GM19193 (cell line): Measurements from ENCODE around the gene SSBP3.

ENCODE experiments used
- POLR2A ChIP-seq: IDR thresholded peaks from 4 replicates; pipeline ENCODE4 v1.6.1; 2011; ENCODE audit not compliant: insufficient read depth, insufficient read length; ENCODE audit errors: extremely low read depth

SSBP3 gene

DNA sequence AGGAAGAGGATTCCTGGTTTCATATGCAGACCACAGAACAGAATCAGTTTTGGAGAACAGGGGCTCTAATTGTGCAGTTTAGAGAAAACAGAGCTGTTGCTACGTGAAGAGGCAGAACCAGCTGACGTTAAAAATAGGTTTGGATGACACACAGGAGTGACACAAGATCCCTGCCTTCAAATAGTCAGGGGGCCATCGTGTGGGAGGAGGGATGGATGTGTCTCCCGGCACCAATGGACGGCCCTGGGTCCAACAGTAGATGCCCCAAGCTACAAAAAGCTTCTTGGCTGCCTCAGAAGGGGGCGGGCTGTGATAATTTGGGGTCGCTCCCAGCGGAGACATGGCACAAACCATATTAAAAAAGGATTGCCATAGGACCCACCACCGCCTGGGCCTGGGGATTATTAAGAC is 118.4 kb downstream of the SSBP3 start:
- TF ChIP-seq POLR2A, result no peak

DNA sequence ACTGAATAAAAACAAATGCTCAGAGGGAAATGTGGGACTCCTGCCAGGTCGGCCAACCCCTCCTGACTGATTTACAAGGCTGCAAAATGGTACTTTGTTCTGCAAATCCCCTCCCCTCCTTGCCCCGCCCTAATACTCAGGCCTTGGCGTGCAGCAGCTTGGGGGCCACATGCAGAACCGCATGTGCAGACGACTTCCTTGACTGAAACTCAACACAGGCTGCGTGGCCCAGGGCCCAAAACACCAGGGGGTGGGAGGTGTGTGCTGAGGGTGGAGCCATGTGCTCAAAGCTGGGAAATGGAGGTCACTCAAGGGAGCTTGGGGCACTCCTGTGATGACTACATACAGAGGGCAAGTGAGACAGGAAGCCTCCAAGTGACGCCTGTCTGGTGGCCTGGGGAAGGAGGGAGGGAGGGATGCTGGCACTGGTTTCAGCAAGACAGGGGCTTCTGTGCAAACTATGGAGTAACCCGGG is 119.0 kb downstream of the SSBP3 start:
- TF ChIP-seq POLR2A, result no peak

DNA sequence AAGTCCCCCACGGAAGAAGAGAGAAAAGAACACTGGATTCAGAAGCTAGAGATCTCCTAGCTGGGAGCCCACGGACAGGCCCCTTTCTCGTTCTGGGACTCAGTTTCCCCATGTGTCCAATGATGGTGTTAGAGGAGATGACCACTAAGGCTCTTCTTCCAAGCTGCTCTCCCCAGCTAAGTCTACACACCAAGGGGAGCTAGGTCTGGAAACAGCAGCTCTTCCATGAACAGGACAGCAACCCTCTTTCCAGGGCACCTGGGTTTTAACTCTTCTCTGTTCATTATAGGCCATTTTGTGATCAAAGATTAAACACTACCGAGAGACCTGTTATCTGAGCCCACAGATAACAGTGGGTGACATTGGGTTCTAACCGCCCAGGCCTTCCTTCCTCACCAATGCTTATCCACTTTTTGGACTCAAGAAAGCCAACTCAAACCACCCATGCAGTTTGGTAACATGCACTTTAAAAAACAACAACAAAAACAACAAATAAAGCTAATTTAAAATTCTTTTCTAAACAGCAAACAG is 120.3 kb downstream of the SSBP3 start:
- no peak for TF ChIP-seq POLR2A

DNA sequence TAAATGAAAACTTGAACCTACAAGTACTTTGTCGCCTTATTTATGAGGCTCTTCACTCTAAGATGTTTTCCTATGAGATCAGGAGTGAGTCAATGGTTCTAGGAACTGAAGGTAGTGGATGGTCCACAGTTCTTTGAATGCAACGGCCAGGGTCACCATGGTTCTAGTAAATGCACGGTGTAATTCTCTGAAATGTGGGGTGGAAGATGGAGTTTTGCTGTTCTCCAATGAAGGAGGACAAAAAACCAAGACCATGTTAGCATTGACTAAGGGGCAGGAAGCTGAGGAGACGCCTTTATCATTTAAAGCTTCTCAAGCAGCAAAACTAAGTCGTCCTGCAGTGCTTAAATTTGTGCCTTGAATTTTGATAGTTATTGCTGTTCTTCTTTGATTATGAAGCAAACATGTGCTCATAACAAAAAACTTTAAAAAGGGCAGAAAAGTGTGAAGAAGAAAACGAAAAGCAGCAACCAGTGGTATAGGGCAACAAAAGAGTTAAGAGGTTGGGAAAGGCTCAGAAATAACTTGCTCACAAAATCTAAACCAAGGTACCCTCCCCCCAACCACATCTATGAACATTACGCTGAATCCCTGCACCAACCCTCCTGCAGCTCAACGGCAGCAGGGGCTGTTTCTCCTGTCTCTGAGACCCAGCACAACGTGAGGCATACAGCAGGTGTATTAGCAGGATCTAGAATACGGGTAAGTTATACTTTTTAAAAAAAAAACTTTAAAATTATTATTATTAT is 121.2 kb downstream of the SSBP3 start:
- TF ChIP-seq POLR2A, result no peak

DNA sequence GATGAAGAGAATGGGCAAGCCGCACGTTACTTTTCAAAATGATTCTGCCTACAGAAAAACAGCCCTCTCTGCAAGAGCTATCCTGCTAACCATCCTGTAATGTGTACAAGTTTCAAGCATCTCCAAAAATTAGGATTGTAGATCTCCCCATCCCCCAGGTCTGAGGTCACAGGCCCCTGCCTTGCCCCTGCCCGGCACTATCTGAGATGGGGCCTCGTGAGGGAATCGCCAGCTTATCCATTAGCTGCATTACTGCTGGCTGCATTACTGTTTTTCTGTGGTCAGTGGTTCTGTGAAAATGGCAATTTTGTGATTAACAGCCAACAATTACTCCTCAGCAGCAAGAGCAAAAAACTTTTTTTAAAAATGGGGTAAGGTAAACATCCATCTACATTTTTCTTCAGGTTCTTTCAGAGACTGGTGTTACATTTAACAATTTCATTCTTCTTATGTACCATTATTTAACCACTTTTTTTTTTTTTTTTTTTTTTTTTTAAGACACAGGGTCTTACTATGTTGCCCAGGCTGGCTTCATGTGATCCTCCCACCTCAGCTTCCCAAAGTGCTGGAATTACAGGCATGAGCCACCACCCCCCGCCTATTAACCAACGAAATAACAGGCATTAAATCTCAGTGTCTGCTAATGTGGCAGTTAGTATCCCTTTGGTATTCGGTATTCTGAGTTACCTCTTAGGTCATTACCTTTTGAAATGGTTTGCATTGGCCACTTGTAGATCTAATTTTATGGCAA is 122.4 kb downstream of the SSBP3 start:
- no peak for TF ChIP-seq POLR2A

DNA sequence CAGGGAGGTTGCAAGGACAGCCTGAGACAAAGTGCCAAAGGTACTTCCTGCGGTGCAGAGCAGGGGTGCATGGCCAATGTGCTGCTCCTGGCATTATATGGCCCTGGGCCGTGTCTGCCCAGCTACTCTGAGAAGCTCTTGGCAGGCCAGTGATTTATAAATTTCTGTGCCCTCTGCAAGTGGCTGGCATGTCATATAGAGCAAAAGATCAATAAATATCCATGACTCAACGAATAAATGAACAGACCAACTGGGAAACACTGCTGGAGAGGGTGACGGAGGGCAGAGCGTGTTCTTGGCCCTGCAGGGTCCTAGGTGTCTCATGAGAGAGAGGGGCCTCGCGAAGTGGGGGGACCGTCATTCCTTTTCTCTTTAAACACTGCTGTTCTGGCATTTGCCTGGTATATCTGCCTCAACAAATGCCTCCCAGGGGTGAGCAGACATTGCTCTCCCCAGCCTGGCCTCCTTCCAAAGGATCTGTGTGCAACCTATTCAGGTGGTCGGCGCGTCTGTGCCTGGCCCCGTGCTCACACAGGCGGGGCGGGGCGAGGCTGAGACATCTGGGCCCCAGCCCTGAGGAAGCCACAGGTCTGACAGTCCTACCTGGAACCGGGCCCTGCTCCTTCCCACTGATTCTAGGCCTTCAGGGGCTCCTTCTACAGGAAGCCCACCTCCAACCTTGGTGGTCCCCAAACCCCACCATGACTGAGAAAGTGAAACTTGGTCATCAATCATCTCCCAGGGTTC is 123.9 kb downstream of the SSBP3 start:
- TF ChIP-seq POLR2A, result no peak

DNA sequence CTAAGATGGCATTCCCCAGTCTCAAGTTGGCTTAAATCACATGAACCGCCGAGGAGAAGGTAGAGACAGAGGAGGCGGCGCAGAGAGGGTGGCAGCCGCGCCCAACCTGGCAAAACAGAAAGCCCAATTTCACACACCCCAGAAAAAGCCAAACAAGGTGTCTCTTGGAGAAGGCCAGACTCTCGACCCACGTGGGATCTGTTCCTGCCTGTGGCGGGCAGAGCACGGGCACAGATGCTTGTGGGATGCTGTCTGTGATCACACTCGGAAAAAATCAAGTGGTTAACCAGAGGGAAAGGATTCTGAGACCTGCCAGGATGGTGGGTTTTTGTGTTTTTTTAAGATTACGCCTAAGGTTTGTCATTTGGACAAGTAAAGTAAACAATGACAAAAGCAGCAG is 125.5 kb downstream of the SSBP3 start:
- TF ChIP-seq POLR2A, result no peak

DNA sequence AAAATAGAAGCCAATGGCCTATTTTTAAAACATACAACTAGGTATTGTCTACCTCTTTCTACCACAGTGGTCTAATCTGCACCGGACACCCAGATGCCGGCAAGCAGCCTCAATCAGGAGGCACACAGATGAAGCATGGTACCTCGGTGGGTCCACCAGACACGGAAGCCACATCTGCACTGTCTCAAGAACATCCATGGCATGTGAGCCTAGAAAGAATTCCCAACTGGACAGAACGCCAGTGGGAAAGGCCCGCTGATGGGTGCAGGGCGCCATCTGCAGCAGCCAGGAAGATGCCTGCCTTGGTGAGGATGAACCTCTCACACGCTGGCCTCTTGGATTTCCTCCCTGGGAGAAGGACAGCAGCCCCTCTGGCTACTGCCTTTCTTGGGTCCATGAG is 126.7 kb downstream of the SSBP3 start:
- no peak for TF ChIP-seq POLR2A

DNA sequence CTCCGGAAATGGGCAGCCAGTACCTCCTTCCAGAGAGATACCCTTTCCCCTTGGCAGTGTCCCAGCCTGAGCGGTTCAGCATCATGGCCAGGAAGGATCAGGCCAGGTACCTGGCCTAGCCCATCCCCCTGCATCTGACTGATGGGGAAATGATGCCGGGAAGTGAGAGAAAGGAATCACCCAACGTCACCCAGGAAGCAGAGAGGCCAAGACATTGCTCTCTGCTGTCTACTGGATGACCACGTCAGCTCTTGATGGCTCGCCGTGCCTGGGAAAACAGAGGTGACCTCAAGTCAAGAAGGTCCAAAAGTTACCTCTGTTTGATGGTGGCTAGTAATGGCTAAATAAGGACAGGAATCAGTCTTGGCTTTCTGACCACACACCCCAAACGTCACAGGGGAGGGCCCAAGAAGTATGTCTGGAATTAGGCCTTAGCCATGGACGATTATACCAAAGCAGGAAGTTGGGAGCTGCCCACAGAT is 127.2 kb downstream of the SSBP3 start:
- TF ChIP-seq POLR2A, result no peak

DNA sequence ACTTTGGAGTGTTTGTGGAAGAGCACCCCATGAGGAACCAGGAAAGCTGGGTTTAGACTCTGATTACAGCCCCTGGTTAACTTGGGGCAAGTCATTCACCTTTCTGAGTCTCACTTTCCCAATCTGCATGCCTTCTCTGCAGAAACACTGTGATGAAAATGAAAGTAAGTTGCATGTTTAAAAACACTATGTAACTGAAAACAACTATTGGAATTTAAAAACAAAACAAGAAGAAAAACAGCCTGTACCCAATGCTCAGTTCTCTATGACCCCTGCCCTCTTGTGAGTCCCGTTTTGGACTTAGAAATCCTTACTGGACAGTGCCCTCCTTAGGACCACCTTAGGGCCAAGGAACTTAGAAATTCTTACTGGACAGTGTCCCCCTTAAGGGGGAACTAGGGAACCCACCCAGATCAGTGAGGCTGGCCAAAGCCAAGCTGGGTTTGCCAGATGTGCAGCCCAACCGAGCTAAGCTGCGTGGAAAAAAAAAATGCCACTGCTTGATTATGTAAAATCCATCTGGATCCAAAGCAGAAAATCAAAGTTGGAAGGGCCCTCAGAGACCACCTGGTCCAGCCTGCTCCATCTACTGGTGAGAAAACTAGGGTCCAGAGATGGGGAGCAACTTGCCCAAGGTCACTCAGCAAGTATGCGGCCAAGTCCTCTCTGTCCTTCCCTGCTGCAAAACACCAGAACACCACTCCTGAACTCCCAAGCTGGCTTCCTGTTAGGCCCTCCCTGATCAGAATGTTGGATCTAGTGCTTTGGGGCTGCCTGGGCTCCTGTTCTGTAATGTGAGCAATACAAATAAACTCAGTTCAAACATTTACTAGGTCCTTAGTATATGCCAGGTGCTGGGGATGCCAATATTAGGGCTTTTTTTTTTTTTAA is 128.5 kb downstream of the SSBP3 start:
- TF ChIP-seq POLR2A, result no peak

DNA sequence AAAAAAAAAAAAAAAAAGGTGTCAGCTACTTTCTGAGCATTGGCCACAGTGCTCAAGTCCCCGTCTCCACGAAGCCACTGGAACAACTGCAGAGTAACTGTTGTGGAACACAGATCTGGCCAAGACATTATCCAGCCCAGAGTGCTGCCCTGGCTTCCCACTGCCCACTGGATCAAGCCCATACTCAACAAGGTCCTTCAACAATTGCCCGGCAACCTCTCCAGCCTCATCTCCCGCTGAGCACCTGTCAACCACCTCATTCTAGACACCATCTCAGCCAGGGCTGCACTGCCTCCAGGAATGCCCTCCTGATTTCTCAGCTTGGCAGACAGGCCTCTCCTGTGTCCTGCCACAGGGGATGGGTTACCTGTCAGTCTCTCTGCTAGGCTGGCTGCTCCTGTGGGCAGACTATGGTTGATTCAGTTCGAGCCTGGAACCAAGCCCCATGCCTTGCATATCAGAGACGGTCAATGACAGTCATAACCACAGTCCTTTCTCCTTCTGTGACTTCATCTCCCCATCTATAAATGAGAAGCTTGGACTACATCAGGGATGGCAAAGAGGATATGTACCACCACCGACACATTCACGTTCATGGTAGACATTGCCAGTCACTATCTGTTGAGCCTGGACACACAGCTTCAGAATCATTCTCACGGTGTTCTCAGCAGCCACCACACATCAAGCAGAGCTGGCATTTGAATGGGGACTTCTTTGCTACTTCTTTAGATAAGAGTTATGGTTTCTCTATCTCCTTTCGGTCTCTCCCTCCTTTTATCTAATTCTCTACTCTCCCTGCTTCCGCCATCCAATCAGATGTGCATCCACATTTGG is 129.4 kb downstream of the SSBP3 start:
- TF ChIP-seq POLR2A, result no peak

DNA sequence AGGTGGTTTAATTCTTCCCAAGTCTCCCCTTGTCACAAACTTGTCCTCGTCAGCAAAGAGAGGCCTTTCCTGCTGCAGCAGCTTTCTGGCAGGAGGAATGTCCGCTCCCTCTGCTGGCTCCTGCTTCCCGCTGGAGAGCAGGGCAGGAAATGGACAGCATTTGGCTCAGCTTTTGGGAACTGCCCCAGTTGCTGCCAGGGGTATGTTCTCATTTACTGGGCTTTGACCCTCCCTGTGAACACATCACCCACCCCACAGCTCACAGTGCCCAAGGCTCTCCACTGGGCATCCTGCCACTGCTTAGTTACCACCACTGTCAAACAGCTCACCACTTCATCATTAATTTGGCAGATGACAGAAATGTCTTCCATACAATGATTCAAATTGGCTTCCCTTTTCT is 130.8 kb downstream of the SSBP3 start:
- no peak for TF ChIP-seq POLR2A

DNA sequence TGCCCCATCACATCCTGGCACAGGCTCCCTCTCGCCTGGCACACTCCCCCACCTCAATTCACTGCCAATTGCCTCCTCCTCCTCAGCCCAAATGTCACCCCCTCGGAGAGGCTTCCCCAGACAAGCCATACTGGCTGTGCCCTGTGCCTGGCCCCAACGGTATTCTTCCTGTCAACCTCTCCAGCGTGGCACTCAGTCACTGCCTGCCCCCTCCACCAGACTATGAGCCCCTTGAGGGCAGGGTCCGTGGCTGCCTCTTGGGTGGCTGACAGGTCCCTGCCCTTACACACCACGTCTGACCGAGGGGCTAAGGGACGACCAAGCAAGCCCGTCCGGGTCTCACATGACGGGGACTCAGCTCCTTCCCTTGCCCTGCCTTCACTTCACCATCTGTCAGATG is 131.3 kb downstream of the SSBP3 start:
- TF ChIP-seq POLR2A, result no peak
